CD4-positive, alpha-beta T cell (primary cell): ENCODE measurements around the gene C2orf15. TPM values are rescaled to one million over a fixed set of nuclear protein-coding genes. Genes with fewer than 3 reads are reported as not detected.

Source experiments
- ATAC-seq: fragments of 200-7000 bp; cut with Tn5 transposase; one replicate; pipeline ENCODE4 v1.10.0; 2022; ENCODE audit warnings: mild to moderate bottlenecking; ENCODE audit not compliant: poor library complexity
- CTCF ChIA-PET: fragments of 350-600 bp; sonication (Branson Sonifier 250); formaldehyde crosslinking; loops from one replicate; lab custom pipeline; 2021; ENCODE audit warnings: antibody characterized with exemption, inconsistent platforms; lab: Charles Lee
- POLR2A ChIA-PET: fragments of 350-600 bp; sonication (Branson Sonifier 250); formaldehyde crosslinking; loops from one replicate; lab custom pipeline; 2021; ENCODE audit warnings: antibody characterized with exemption, inconsistent platforms; lab: Charles Lee
- DNase-seq, 14 experiments: peaks; one replicate each; pipeline ENCODE4 v3.0.0-alpha.2; 2013 to 2020; ENCODE audit warnings: mixed read lengths in 2 of 14
- H3K27ac ChIP-seq, 2 donors: one replicate each; pipeline versions ENCODE4 v1.5.1 to v1.7.0; 2013; ENCODE audit warnings: low read length in 2 of 2, low read depth in 1 of 2, mild to moderate bottlenecking in 1 of 2
- H3K27me3 ChIP-seq, 2 experiments: 1 replicate in 1 of 2; 2 replicates in 1 of 2; pipeline versions ENCODE4 v1.6.1 to v1.7.0; 2013; ENCODE audit warnings: low read length in 2 of 2, control low read depth in 1 of 2, mild to moderate bottlenecking in 1 of 2, moderate library complexity in 1 of 2; ENCODE audit not compliant: insufficient read depth in 2 of 2, control insufficient read depth in 1 of 2
- H3K36me3 ChIP-seq: one replicate; pipeline ENCODE4 v1.6.1; 2013; ENCODE audit warnings: low read length, control low read depth; ENCODE audit not compliant: insufficient read depth
- H3K4me1 ChIP-seq: one replicate; pipeline ENCODE4 v1.6.1; 2013; ENCODE audit warnings: low read length, control low read depth; ENCODE audit not compliant: insufficient read depth
- H3K4me3 ChIP-seq: one replicate; pipeline ENCODE4 v1.5.1; 2013; ENCODE audit warnings: mild to moderate bottlenecking, low read length, moderate library complexity
- H3K9me3 ChIP-seq, 2 experiments: 1 replicate in 1 of 2; 2 replicates in 1 of 2; pipeline versions ENCODE4 v1.6.1 to v1.7.0; 2013; ENCODE audit warnings: low read length in 2 of 2, mild to moderate bottlenecking in 2 of 2, control low read depth in 1 of 2, moderate library complexity in 1 of 2; ENCODE audit not compliant: control insufficient read depth in 1 of 2, insufficient read depth in 1 of 2
- H3K27ac Mint-ChIP-seq: one replicate; pipeline ENCODE4 v1.8.0; 2020; ENCODE audit warnings: mixed read lengths
- H3K27me3 Mint-ChIP-seq: one replicate; pipeline ENCODE4 v1.8.0; 2021; ENCODE audit warnings: mixed read lengths
- H3K36me3 Mint-ChIP-seq: one replicate; pipeline ENCODE4 v1.8.0; 2021; ENCODE audit warnings: low read depth, mixed read lengths
- H3K4me1 Mint-ChIP-seq: one replicate; pipeline ENCODE4 v1.8.0; 2021; ENCODE audit warnings: low read depth, mixed read lengths
- H3K4me3 Mint-ChIP-seq: one replicate; pipeline ENCODE4 v1.8.0; 2020; ENCODE audit warnings: mild to moderate bottlenecking, mixed read lengths
- H3K9me3 Mint-ChIP-seq: one replicate; pipeline ENCODE4 v1.8.0; 2020; ENCODE audit warnings: mixed read lengths
- intact Hi-C, 2 experiments: fragments of 100-400 bp; cut with DNase I in 1 of 2; cut with micrococcal nuclease in 1 of 2; formaldehyde crosslinking; loops; one replicate each; pipeline versions ENCODE4 v1.15.1 to v1.9.0; 2023 to 2025; cut with DNase I, micrococcal nuclease
- total RNA-seq, 174 experiments: library from RNA in 2 of 174; stranded (reverse) in 2 of 174; gene quantifications; one replicate each; pipeline ENCODE4 v1.2.3 and lab custom pipeline; 2021 to 2026
- TF ChIP-seq, protein P1 (sequence below): fragments of 200-600 bp; IDR thresholded peaks from one replicate; pipeline ENCODE4 v1.8.0; 2022; ENCODE audit warnings: antibody characterized with exemption, mild to moderate bottlenecking

The C2orf15 gene
- total RNA-seq, 2 experiments from 2014 or later = 2.1 to 2.8 TPM

DNA sequence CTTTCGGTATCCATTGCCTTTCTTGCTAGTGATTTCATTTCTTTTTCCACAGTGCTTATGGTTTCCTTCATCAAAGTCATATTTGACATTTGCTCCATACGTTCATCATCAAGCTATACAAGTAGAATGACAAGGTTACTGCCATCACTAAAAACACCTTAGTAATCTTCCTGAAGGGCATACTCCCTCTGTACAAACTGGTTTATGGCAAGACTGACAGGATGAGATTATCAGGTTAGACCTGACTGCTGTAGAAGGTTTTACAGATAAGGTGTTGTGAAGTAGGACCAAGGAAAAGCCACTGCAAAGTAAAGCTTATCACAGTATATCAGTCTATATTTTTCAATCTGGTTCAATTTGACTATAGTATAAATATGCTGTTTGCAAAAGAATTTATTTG is 37.5 kb upstream of the C2orf15 start:
- H3K36me3 ChIP-seq = no peaks in the 10 kb centered on the region

DNA sequence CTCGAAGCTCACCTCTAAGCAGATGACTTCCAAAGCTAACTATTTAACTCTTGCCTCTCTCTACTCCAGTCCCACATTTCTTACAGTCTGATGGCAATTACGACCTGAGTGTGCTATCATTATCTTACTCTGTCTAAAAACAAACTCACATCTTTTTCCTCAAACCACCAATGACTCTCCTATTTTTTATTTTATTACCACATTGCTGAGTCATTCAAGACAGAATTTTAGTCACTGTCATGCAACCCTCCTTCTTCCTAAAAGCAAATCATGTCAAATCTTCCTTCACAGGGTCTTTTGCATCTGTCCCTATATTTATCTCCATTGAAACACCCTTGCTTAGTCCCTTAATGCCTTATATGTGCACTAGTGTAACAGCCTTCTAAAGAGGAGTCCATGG is 34.6 kb upstream of the C2orf15 start:
- CTCF ChIA-PET = no interaction called here
- no peak overlapping the region for H3K4me3 Mint-ChIP-seq
- TF ChIP-seq, protein P1, sequence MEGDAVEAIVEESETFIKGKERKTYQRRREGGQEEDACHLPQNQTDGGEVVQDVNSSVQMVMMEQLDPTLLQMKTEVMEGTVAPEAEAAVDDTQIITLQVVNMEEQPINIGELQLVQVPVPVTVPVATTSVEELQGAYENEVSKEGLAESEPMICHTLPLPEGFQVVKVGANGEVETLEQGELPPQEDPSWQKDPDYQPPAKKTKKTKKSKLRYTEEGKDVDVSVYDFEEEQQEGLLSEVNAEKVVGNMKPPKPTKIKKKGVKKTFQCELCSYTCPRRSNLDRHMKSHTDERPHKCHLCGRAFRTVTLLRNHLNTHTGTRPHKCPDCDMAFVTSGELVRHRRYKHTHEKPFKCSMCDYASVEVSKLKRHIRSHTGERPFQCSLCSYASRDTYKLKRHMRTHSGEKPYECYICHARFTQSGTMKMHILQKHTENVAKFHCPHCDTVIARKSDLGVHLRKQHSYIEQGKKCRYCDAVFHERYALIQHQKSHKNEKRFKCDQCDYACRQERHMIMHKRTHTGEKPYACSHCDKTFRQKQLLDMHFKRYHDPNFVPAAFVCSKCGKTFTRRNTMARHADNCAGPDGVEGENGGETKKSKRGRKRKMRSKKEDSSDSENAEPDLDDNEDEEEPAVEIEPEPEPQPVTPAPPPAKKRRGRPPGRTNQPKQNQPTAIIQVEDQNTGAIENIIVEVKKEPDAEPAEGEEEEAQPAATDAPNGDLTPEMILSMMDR = no peak
- H3K9me3 Mint-ChIP-seq = no peaks in the 10 kb centered on the region
- H3K36me3 Mint-ChIP-seq = peaks cover 4% of the 10 kb centered on the region
- ATAC-seq (no peak), DNase-seq (no peak)
- H3K27me3 Mint-ChIP-seq = no peaks in the 10 kb centered on the region
- no peaks in the 10 kb centered on the region for H3K36me3 ChIP-seq
- H3K27ac Mint-ChIP-seq = no peak overlapping the region
- H3K4me3 ChIP-seq = no peak overlapping the region
- no peaks in the 10 kb centered on the region for H3K27me3 ChIP-seq
- H3K4me1 Mint-ChIP-seq = no peaks in the 10 kb centered on the region
- intact Hi-C loops = no loop called here
- H3K9me3 ChIP-seq = no peaks in the 10 kb centered on the region
- POLR2A ChIA-PET = no interaction called here
- H3K27ac ChIP-seq = no peak overlapping the region
- no peaks in the 10 kb centered on the region for H3K4me1 ChIP-seq

More for the DNA sequence above, 37.5 kb upstream of the C2orf15 start:
- Histone ChIP-seq H3K4me1 (no peaks in the 10 kb centered on the region), H3K27me3 (no peaks in the 10 kb centered on the region), H3K4me3 (no peak overlapping the region), H3K27ac (no peak overlapping the region), H3K9me3 (no peaks in the 10 kb centered on the region)
- no peaks in the 10 kb centered on the region for H3K27me3 Mint-ChIP-seq
- TF ChIP-seq, protein P1 = no peak
- intact Hi-C loops = no loop called here
- H3K4me1 Mint-ChIP-seq = peaks cover 5% of the 10 kb centered on the region
- peaks cover 4% of the 10 kb centered on the region for H3K36me3 Mint-ChIP-seq
- DNase-seq (no peak), ATAC-seq (no peak)
- H3K9me3 Mint-ChIP-seq = no peaks in the 10 kb centered on the region
- ChIA-PET POLR2A (no interaction called here), CTCF (no interaction called here)
- H3K27ac Mint-ChIP-seq = no peak overlapping the region
- no peak overlapping the region for H3K4me3 Mint-ChIP-seq

DNA sequence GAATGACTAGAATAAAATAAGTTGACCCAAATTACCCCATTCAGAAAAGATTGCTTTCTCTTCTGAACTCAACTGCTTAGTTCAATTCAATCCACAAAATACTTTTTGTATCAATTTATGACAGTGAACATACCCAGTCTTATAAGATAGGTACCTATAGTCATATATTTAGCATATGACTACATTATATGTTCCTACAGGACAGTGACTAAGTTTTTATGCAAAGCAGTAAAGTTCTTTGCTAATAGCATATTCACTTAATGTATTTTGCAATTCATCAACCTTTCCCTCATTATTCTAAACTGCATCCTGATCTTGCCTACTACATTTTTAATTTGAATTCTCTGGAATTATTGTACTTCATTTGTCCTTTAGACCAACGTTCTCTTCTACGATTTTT is 30.3 kb upstream of the C2orf15 start:
- Mint-ChIP-seq H3K4me3 (no peak overlapping the region), H3K9me3 (no peaks in the 10 kb centered on the region), H3K4me1 (no peaks in the 10 kb centered on the region), H3K36me3 (no peaks in the 10 kb centered on the region), H3K27ac (no peak overlapping the region), H3K27me3 (no peaks in the 10 kb centered on the region)
- Histone ChIP-seq H3K9me3 (no peaks in the 10 kb centered on the region), H3K36me3 (no peaks in the 10 kb centered on the region), H3K4me3 (no peak overlapping the region), H3K27ac (no peak overlapping the region), H3K27me3 (no peaks in the 10 kb centered on the region), H3K4me1 (no peaks in the 10 kb centered on the region)
- ATAC-seq (no peak), DNase-seq (no peak)
- TF ChIP-seq, protein P1 = no peak
- intact Hi-C loops = no loop called here
- ChIA-PET POLR2A (no interaction called here), CTCF (no interaction called here)
